A673 (cell line): Measurements from ENCODE around the gene SACS. TPM values are rescaled to one million over a fixed set of nuclear protein-coding genes. Genes with fewer than 3 reads are reported as not detected.

Experiments
- BruUV-seq: library from RNA; stranded (reverse); fragments of 400-500 nt; replicated peaks from 2 replicates; lab custom pipeline; 2021; lab: Mats Ljungman, UMichigan
- CTCF ChIA-PET: fragments of 300-600 bp; sonication (Branson Sonifier 250); formaldehyde crosslinking; loops from one replicate; lab custom pipeline; 2022; ENCODE audit warnings: antibody characterized with exemption; lab: Charles Lee
- POLR2A ChIA-PET: fragments of 300-600 bp; sonication (Branson Sonifier 250); formaldehyde crosslinking; loops from one replicate; lab custom pipeline; 2022; ENCODE audit warnings: antibody characterized with exemption; ENCODE audit not compliant: low non-redundant PET; lab: Charles Lee
- DNase-seq: peaks from one replicate; pipeline ENCODE4 v3.0.0-alpha.2; 2015; ENCODE audit warnings: low spot score
- H3K27ac ChIP-seq: fragments of 200-600 bp; sonication (generic); 2 replicates; pipeline ENCODE4 v1.5.1; 2016; ENCODE audit warnings: mixed run types, low read depth, mild to moderate bottlenecking, mixed read lengths, antibody characterized with exemption, low read length; ENCODE audit not compliant: poor library complexity, severe bottlenecking
- H3K27me3 ChIP-seq: fragments of 200-600 bp; sonication (generic); replicated peaks from 2 replicates; pipeline ENCODE4 v1.6.1; 2017; ENCODE audit warnings: mixed run types, low read depth, mild to moderate bottlenecking, mixed read lengths, antibody characterized with exemption, low read length; ENCODE audit not compliant: insufficient read depth, poor library complexity
- H3K36me3 ChIP-seq: fragments of 200-600 bp; sonication (generic); 2 replicates; pipeline ENCODE4 v1.6.1; 2016; ENCODE audit warnings: mixed run types, mild to moderate bottlenecking, mixed read lengths, antibody characterized with exemption, low read length; ENCODE audit not compliant: insufficient read depth, poor library complexity, severe bottlenecking
- H3K4me1 ChIP-seq: fragments of 200-600 bp; sonication (generic); 2 replicates; pipeline ENCODE4 v1.6.1; 2017; ENCODE audit warnings: mixed run types, mild to moderate bottlenecking, mixed read lengths, antibody characterized with exemption, low read length; ENCODE audit not compliant: insufficient read depth, poor library complexity, severe bottlenecking
- H3K4me3 ChIP-seq: fragments of 200-600 bp; sonication (generic); 2 replicates; pipeline ENCODE4 v1.5.1; 2016; ENCODE audit warnings: low read depth, mixed run types, mild to moderate bottlenecking, mixed read lengths, low read length; ENCODE audit not compliant: poor library complexity, severe bottlenecking
- H3K9me3 ChIP-seq: fragments of 200-600 bp; sonication (generic); 2 replicates; pipeline ENCODE4 v1.6.1; 2016; ENCODE audit warnings: mixed run types, low read depth, mild to moderate bottlenecking, mixed read lengths, antibody characterized with exemption, low read length; ENCODE audit not compliant: poor library complexity, severe bottlenecking
- EZH2 ChIP-seq: fragments of 200-600 bp; sonication (generic); IDR thresholded peaks from 2 replicates; pipeline ENCODE4 v1.6.1; 2017; ENCODE audit warnings: borderline replicate concordance, low read depth, mild to moderate bottlenecking, mixed read lengths, antibody characterized with exemption, low read length; ENCODE audit not compliant: poor library complexity, severe bottlenecking
- intact Hi-C: fragments of 100-400 bp; cut with micrococcal nuclease; formaldehyde crosslinking; loops from one replicate; pipeline ENCODE4 v1.10.0; 2022; ENCODE audit not compliant: unreplicated experiment
- total RNA-seq: library from RNA; stranded (reverse); gene quantifications from 2 replicates; pipeline ENCODE4 v1.2.3, GENCODE V29; 2021
- TF ChIP-seq, protein P1 (sequence below): fragments of 300-800, 200-600 bp; sonication (generic); conservative IDR thresholded peaks from 2 replicates; pipeline ENCODE4 v1.5.1; 2017; ENCODE audit warnings: low read depth, mild to moderate bottlenecking, antibody characterized with exemption, low read length, moderate library complexity, mixed read lengths

Gene SACS
- total RNA-seq, 1 experiment from 2014 or later = 35.9 TPM

DNA sequence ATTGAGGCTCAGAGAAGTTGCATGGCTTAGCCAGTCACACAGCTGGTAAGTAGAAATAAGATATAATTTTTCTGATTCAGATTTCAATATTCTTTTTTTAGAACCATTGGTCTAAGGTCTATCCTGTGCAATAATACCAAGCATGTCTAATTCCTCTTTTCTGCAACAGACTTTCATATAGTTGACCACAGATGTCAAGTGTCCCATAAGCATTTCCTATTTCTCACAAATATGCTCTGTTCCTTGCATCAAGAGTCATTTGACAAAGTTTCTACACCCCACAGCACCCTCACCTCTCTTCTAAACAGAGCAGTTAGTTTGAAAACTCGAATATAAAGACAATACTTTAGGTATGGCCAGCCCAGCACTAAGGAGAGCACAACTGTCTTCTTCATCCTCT, 26.8 kb upstream of the SACS start:
- no peaks in the 10 kb centered on the region for H3K36me3 ChIP-seq
- no peaks in the 10 kb centered on the region for H3K27me3 ChIP-seq
- H3K4me1 ChIP-seq = no peaks in the 10 kb centered on the region
- H3K9me3 ChIP-seq = no peaks in the 10 kb centered on the region
- no TSS peak for BruUV-seq
- POLR2A ChIA-PET = no interaction called here
- no peak overlapping the region for H3K27ac ChIP-seq
- no peak overlapping the region for H3K4me3 ChIP-seq
- no peak for DNase-seq
- CTCF ChIA-PET = no interaction called here
- TF ChIP-seq, protein P1, sequence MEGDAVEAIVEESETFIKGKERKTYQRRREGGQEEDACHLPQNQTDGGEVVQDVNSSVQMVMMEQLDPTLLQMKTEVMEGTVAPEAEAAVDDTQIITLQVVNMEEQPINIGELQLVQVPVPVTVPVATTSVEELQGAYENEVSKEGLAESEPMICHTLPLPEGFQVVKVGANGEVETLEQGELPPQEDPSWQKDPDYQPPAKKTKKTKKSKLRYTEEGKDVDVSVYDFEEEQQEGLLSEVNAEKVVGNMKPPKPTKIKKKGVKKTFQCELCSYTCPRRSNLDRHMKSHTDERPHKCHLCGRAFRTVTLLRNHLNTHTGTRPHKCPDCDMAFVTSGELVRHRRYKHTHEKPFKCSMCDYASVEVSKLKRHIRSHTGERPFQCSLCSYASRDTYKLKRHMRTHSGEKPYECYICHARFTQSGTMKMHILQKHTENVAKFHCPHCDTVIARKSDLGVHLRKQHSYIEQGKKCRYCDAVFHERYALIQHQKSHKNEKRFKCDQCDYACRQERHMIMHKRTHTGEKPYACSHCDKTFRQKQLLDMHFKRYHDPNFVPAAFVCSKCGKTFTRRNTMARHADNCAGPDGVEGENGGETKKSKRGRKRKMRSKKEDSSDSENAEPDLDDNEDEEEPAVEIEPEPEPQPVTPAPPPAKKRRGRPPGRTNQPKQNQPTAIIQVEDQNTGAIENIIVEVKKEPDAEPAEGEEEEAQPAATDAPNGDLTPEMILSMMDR = no peak
- TF ChIP-seq EZH2 = no peak
- intact Hi-C loops = loop anchor here (10.0 kb wide), 1 partner anchor 244 kb away; no protein-coding TSS in a partner anchor

DNA sequence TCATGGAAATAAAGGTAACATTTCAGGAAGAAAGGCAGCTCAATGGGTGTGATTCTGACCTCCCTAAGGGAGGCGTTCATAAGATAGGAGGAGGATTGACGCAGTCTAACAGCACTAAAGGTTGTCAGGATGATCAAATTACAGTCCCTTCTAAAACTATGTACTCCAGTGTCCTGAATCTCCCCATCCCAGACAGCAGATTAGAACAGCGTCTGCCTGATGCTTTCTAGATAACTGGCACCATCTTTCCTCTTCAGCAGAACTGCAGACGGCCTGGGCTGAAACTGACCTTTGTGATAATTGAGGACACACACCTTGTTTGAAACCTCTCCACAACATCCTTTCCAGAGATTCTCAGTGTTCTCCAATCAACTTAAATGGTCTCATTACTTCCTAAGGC, 25.5 kb upstream of the SACS start:
- Histone ChIP-seq H3K4me1 (no peaks in the 10 kb centered on the region), H3K9me3 (no peaks in the 10 kb centered on the region), H3K36me3 (no peaks in the 10 kb centered on the region), H3K4me3 (no peak overlapping the region), H3K27me3 (no peaks in the 10 kb centered on the region), H3K27ac (no peak overlapping the region)
- POLR2A ChIA-PET = no interaction called here
- DNase-seq = no peak
- CTCF ChIA-PET = no interaction called here
- no peak for TF ChIP-seq EZH2
- TF ChIP-seq, protein P1 = no peak
- BruUV-seq = no TSS peak
- intact Hi-C loops = no loop called here

DNA sequence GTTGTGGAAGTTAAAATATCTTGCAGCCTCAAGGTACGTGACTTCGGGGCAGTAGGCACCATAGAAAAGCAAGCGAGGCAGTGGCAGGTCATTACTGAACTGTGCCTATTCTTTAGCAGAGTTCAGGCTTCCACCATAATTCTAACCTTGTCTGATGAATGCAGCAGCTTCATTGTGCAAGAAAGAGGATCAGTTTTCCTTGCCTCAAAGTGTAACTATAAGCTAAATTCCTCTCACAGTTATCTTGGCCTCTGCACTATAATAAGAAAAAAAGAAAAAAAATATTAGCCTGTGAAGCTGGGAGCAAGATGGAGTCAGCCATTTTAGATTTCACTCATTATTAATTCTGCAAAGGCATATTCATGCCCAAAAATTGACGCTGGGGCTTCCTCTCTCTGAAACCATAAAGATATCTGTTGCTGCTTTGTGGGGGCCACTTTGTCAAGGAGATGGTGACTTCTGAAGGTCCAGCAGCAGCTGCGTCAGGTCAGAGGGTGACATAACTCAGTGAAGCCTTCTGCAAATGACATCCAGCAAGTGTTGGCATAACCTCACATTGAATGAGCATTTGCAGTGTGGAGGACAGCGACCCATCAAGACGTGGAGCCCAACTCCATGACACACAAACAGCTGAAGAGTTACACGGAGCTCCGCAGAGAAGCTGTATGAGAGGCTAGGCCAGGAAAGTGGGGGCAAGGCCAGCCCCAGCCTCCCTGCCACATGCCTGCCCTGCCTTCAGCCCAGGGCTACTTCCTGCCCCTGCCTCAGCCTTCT, 23.1 kb upstream of the SACS start:
- intact Hi-C loops = no loop called here
- Histone ChIP-seq H3K27me3 (no peaks in the 10 kb centered on the region), H3K9me3 (no peaks in the 10 kb centered on the region), H3K27ac (no peak overlapping the region), H3K4me1 (no peaks in the 10 kb centered on the region), H3K36me3 (no peaks in the 10 kb centered on the region), H3K4me3 (no peak overlapping the region)
- ChIA-PET CTCF (no interaction called here), POLR2A (no interaction called here)
- DNase-seq = no peak
- no peak for TF ChIP-seq EZH2
- TF ChIP-seq, protein P1 = no peak
- BruUV-seq = no TSS peak
